ENCODE measurements around the gene GCN1.

Gene GCN1

GRCh38 chr12:120190386-120190785 is 4.1 kb downstream of the GCN1 start:
- no peak for DNase-seq (ENCODE audit: low read depth)
- no peak for TF ChIP-seq CTCF (IDR thresholded peaks at IDR 0.05; ENCODE audit: insufficient read depth, low read depth, low read length, missing control alignments)
- no peak overlapping the region for H3K4me3 ChIP-seq (ENCODE audit: low read depth, low read length)

GRCh38 chr12:120186654-120187053 is 7.9 kb downstream of the GCN1 start:
- no peak for DNase-seq (ENCODE audit: low read depth)
- TF ChIP-seq CTCF (IDR thresholded peaks at IDR 0.05; ENCODE audit: insufficient read depth, low read depth, low read length, missing control alignments) = no peak
- H3K4me3 ChIP-seq (ENCODE audit: low read depth, low read length) = no peak overlapping the region

GRCh38 chr12:120183211-120183631 is 11.3 kb downstream of the GCN1 start:
- no peak for TF ChIP-seq CTCF (IDR thresholded peaks at IDR 0.05; ENCODE audit: insufficient read depth, low read depth, low read length, missing control alignments)
- DNase-seq (ENCODE audit: low read depth) = no peak
- H3K4me3 ChIP-seq (ENCODE audit: low read depth, low read length) = no peak overlapping the region

- TF ChIP-seq CTCF (IDR thresholded peaks at IDR 0.05; ENCODE audit: insufficient read depth, low read depth, low read length, missing control alignments) = no peak
- H3K4me3 ChIP-seq (ENCODE audit: low read depth, low read length) = no peak overlapping the region
- DNase-seq (ENCODE audit: low read depth) = no peak
Observed at GRCh38 chr12:120181991-120182631, 12.4 kb downstream of the GCN1 start.

DNA sequence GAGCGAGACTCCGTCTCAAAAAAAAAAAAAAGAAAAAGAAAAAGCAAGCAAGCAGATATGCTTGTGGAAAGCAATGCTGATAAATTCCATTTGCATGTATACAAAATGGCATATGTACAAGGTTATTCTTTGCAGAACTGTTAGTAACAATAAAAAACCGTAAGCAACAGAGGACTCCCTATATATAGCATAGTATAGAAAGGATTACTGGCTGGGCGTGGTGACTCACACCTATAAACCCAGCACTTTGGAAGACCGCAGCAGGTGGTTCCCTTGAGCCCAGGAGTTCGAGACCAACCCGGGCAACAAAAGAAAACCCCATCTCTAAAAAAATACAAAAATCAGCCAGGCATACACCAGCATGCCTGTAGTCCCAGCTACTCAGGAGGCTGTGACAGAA is 13.5 kb downstream of the GCN1 start:
- TF ChIP-seq CTCF (IDR thresholded peaks at IDR 0.05; ENCODE audit: insufficient read depth, low read depth, low read length, missing control alignments) = no peak
- DNase-seq (ENCODE audit: low read depth) = no peak
- H3K4me3 ChIP-seq (ENCODE audit: low read depth, low read length) = no peak overlapping the region

GRCh38 chr12:120175537-120175936 is 19.0 kb downstream of the GCN1 start:
- TF ChIP-seq CTCF (IDR thresholded peaks at IDR 0.05; ENCODE audit: insufficient read depth, low read depth, low read length, missing control alignments) = no peak
- no peak overlapping the region for H3K4me3 ChIP-seq (ENCODE audit: low read depth, low read length)
- no peak for DNase-seq (ENCODE audit: low read depth)

DNA sequence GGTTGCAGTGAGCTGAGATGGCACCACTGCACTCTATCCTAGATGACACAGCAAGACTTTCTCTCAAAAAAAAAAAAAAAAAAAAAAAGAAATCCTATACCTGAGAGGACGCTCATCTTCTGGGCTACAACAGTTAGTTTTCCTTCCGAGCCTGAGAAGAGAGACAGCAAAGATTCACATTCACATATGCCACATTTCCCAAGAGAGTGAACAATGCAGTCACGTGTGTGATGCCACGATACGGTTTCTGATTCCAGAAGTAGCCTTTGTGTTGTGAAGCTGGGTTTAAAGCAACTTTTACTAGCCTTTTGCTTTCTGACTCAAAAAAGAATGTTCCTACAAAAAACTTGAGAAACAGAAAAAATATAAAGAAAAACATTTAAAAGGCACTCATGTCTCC is 19.5 kb downstream of the GCN1 start:
- TF ChIP-seq CTCF (IDR thresholded peaks at IDR 0.05; ENCODE audit: insufficient read depth, low read depth, low read length, missing control alignments) = no peak
- peak; percentile 21 for DNase-seq (ENCODE audit: low read depth)
- H3K4me3 ChIP-seq (ENCODE audit: low read depth, low read length) = no peak overlapping the region

Data from GM12865 (cell line).